SIG-M5 (cell line): Measurements from ENCODE around the gene KNDC1.
"Not testable (repeated sequence)": the region's sequence is repeated elsewhere in the genome, so short reads cannot be mapped to it uniquely, and the experiment has no call there.

ENCODE experiments used
- DNase-seq: peaks from one replicate; lab custom pipeline; 2025; lab: John Stamatoyannopoulos, UW

Gene KNDC1

GRCh38 chr10:133140417-133141143, 19.4 kb upstream of the KNDC1 start:
- no peak for DNase-seq

GRCh38 chr10:133141144-133141957, 18.7 kb upstream of the KNDC1 start:
- DNase-seq, result no peak

- no peak for DNase-seq
Measured at GRCh38 chr10:133141958-133142340, 18.1 kb upstream of the KNDC1 start.

- DNase-seq, result no peak
Measured at GRCh38 chr10:133142523-133143199, 17.4 kb upstream of the KNDC1 start.

- no peak for DNase-seq
Measured at GRCh38 chr10:133143200-133143533, 16.9 kb upstream of the KNDC1 start.

GRCh38 chr10:133143546-133143945, 16.5 kb upstream of the KNDC1 start:
- DNase-seq, result no peak

GRCh38 chr10:133144771-133145170, 15.2 kb upstream of the KNDC1 start:
- DNase-seq, result no peak

GRCh38 chr10:133150226-133150625, 9.8 kb upstream of the KNDC1 start:
- DNase-seq, result no peak

- DNase-seq, result no peak
Measured at GRCh38 chr10:133150656-133151055, 9.4 kb upstream of the KNDC1 start.

GRCh38 chr10:133151071-133151470, 8.9 kb upstream of the KNDC1 start:
- not testable (repeated sequence) for DNase-seq

GRCh38 chr10:133151543-133151972, 8.5 kb upstream of the KNDC1 start:
- no peak for DNase-seq

GRCh38 chr10:133154411-133154810, 5.6 kb upstream of the KNDC1 start:
- no peak for DNase-seq

- no peak for DNase-seq
Measured at GRCh38 chr10:133154996-133155778, 4.8 kb upstream of the KNDC1 start.

GRCh38 chr10:133156674-133157579, 3.1 kb upstream of the KNDC1 start:
- DNase-seq, result no peak

- no peak for DNase-seq
Measured at GRCh38 chr10:133157662-133158436, 2.2 kb upstream of the KNDC1 start.

GRCh38 chr10:133158437-133158755, 1.6 kb upstream of the KNDC1 start:
- no peak for DNase-seq

- DNase-seq, result no peak
Measured at GRCh38 chr10:133158756-133159610, 1.0 kb upstream of the KNDC1 start.

- no peak for DNase-seq
Measured at GRCh38 chr10:133159611-133159949, 439 bp upstream of the KNDC1 start.

GRCh38 chr10:133160826-133161471, 930 bp downstream of the KNDC1 start:
- no peak for DNase-seq
